ENCODE data around the gene ASNS. TPM values are rescaled to one million over a fixed set of nuclear protein-coding genes. Genes with fewer than 3 reads are reported as not detected.

The ASNS gene
- total and polyA plus RNA-seq, 10 of the 15 experiments (the other 5 are each of a cell fraction or from before 2014, with no cell fraction given), result 33.1 to 105 (median 67.4) TPM

DNA sequence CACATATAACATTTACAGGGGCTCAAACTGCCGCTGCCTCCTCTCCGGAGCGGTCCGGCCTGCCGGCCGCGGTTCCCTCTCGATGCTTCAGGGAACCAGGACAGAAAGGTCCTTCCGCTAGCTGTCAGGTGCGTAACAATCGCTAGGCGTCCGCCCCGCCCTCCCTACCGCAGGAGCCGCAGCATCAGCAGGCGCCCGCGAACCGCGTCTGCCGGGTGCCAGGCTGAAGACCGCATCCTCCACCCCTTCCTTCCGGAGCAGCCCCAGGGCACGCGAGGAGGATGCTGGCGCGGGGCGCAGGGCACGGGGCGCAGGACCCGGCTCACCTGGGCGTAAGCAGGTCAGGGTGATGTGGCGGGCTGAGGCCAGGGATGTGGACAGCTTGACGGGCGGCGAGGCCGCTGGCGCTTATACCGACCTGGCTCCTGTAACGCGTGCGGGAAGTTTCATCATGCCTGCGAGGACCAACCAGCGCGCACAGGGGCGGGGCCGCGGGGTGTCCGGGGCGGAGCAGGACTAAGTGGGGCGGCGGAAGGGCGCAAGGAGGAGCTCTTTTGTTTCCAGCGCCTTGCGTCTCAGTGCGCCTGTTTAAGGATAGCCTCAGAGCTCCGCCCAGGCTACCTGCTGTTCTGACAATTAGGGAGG, at the start of gene ASNS (continued):
- TF ChIP-seq, protein P1, sequence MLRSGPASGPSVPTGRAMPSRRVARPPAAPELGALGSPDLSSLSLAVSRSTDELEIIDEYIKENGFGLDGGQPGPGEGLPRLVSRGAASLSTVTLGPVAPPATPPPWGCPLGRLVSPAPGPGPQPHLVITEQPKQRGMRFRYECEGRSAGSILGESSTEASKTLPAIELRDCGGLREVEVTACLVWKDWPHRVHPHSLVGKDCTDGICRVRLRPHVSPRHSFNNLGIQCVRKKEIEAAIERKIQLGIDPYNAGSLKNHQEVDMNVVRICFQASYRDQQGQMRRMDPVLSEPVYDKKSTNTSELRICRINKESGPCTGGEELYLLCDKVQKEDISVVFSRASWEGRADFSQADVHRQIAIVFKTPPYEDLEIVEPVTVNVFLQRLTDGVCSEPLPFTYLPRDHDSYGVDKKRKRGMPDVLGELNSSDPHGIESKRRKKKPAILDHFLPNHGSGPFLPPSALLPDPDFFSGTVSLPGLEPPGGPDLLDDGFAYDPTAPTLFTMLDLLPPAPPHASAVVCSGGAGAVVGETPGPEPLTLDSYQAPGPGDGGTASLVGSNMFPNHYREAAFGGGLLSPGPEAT (IDR thresholded peaks at IDR 0.05; ENCODE audit: low read depth), result no peak
- TF ChIP-seq KLF5 (IDR thresholded peaks at IDR 0.05; ENCODE audit: partially characterized antibody) (no peak), ETV6 (conservative IDR thresholded peaks at IDR 0.05 in 1 of 2, IDR thresholded peaks at IDR 0.05 in 1 of 2; ENCODE audit: borderline replicate concordance in 1 of 2, low read depth in 1 of 2) (no peak), MEF2A (IDR thresholded peaks at IDR 0.05; ENCODE audit: insufficient read depth, low read depth, low read length) (no peak), SMC3 (IDR thresholded peaks at IDR 0.05; ENCODE audit: borderline replicate concordance, low read length) (no peak), MTA2 (IDR thresholded peaks at IDR 0.05; ENCODE audit: low read depth) (no peak), ZNF24 (IDR thresholded peaks at IDR 0.05) (no peak), RFX5 (IDR thresholded peaks at IDR 0.05; ENCODE audit: low read depth, low read length) (peak; percentile 26; the same call in 1 of the 2 replicates), HCFC1 (IDR thresholded peaks at IDR 0.05; ENCODE audit: low read length) (no peak), JUNB (IDR thresholded peaks at IDR 0.05) (no peak), YBX1 (IDR thresholded peaks at IDR 0.05) (no peak), CBFB (IDR thresholded peaks at IDR 0.05; ENCODE audit: low read depth) (peak; percentile 58), CHD2 (IDR thresholded peaks at IDR 0.05; ENCODE audit: borderline replicate concordance, low read depth, low read length) (no peak; the same call in 1 of the 2 replicates), NBN (IDR thresholded peaks at IDR 0.05) (no peak; the same call in 1 of the 2 replicates), EED (IDR thresholded peaks at IDR 0.05; ENCODE audit: low read depth) (peak; percentile 68)
- TF ChIP-seq, protein P2, sequence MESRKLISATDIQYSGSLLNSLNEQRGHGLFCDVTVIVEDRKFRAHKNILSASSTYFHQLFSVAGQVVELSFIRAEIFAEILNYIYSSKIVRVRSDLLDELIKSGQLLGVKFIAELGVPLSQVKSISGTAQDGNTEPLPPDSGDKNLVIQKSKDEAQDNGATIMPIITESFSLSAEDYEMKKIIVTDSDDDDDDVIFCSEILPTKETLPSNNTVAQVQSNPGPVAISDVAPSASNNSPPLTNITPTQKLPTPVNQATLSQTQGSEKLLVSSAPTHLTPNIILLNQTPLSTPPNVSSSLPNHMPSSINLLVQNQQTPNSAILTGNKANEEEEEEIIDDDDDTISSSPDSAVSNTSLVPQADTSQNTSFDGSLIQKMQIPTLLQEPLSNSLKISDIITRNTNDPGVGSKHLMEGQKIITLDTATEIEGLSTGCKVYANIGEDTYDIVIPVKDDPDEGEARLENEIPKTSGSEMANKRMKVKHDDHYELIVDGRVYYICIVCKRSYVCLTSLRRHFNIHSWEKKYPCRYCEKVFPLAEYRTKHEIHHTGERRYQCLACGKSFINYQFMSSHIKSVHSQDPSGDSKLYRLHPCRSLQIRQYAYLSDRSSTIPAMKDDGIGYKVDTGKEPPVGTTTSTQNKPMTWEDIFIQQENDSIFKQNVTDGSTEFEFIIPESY (IDR thresholded peaks at IDR 0.05), result 0 out of 2 replicates have a peak, but pooled peaks have one; percentile 21
- TF ChIP-seq, protein P3, sequence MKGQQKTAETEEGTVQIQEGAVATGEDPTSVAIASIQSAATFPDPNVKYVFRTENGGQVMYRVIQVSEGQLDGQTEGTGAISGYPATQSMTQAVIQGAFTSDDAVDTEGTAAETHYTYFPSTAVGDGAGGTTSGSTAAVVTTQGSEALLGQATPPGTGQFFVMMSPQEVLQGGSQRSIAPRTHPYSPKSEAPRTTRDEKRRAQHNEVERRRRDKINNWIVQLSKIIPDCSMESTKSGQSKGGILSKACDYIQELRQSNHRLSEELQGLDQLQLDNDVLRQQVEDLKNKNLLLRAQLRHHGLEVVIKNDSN (IDR thresholded peaks at IDR 0.05; ENCODE audit: borderline replicate concordance, extremely low read length, insufficient read depth, low read depth, low read length), result no peak
- TF ChIP-seq, protein P4, sequence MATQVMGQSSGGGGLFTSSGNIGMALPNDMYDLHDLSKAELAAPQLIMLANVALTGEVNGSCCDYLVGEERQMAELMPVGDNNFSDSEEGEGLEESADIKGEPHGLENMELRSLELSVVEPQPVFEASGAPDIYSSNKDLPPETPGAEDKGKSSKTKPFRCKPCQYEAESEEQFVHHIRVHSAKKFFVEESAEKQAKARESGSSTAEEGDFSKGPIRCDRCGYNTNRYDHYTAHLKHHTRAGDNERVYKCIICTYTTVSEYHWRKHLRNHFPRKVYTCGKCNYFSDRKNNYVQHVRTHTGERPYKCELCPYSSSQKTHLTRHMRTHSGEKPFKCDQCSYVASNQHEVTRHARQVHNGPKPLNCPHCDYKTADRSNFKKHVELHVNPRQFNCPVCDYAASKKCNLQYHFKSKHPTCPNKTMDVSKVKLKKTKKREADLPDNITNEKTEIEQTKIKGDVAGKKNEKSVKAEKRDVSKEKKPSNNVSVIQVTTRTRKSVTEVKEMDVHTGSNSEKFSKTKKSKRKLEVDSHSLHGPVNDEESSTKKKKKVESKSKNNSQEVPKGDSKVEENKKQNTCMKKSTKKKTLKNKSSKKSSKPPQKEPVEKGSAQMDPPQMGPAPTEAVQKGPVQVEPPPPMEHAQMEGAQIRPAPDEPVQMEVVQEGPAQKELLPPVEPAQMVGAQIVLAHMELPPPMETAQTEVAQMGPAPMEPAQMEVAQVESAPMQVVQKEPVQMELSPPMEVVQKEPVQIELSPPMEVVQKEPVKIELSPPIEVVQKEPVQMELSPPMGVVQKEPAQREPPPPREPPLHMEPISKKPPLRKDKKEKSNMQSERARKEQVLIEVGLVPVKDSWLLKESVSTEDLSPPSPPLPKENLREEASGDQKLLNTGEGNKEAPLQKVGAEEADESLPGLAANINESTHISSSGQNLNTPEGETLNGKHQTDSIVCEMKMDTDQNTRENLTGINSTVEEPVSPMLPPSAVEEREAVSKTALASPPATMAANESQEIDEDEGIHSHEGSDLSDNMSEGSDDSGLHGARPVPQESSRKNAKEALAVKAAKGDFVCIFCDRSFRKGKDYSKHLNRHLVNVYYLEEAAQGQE (IDR thresholded peaks at IDR 0.05; ENCODE audit: low read depth, low read length), result no peak
- TF ChIP-seq, protein P5, sequence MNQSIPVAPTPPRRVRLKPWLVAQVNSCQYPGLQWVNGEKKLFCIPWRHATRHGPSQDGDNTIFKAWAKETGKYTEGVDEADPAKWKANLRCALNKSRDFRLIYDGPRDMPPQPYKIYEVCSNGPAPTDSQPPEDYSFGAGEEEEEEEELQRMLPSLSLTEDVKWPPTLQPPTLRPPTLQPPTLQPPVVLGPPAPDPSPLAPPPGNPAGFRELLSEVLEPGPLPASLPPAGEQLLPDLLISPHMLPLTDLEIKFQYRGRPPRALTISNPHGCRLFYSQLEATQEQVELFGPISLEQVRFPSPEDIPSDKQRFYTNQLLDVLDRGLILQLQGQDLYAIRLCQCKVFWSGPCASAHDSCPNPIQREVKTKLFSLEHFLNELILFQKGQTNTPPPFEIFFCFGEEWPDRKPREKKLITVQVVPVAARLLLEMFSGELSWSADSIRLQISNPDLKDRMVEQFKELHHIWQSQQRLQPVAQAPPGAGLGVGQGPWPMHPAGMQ (IDR thresholded peaks at IDR 0.05; ENCODE audit: borderline replicate concordance), result peak; percentile 53; the same call in 1 of the 2 replicates
- TF ChIP-seq, protein P6, sequence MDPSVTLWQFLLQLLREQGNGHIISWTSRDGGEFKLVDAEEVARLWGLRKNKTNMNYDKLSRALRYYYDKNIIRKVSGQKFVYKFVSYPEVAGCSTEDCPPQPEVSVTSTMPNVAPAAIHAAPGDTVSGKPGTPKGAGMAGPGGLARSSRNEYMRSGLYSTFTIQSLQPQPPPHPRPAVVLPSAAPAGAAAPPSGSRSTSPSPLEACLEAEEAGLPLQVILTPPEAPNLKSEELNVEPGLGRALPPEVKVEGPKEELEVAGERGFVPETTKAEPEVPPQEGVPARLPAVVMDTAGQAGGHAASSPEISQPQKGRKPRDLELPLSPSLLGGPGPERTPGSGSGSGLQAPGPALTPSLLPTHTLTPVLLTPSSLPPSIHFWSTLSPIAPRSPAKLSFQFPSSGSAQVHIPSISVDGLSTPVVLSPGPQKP (IDR thresholded peaks at IDR 0.05; ENCODE audit: low read depth, low read length), result no peak; the same call in 1 of the 2 replicates

All from GM12878 (cell line).